ENCODE results near the gene TEX14. TPM values are rescaled to one million over a fixed set of nuclear protein-coding genes. Genes with fewer than 3 reads are reported as not detected.

TEX14 gene
- total and polyA plus RNA-seq, 11 donors = 0.04 to 0.36 (median 0.10) TPM; not detected in 3

- 35 to 46% (median 41%) methylated on average over 3 of the region's 3 CpGs for WGBS, 4 donors
- intact Hi-C loops (cut with DNase I) = loop anchor here in 2 of 10 donors (10.0 kb wide), 4 partner anchors 46 to 176 kb away; no protein-coding TSS in a partner anchor
- peak overlapping the region in 8 of 12 donors; percentile 15 to 43 (median 30) for H3K4me3 ChIP-seq
- no peak for TF ChIP-seq CTCF (IDR thresholded peaks at IDR 0.05)
- TF ChIP-seq POLR2A (IDR thresholded peaks at IDR 0.05) = no peak
- H3K9me3 ChIP-seq = no peaks in the 10 kb centered on the region
- H3K36me3 ChIP-seq = peaks cover 0 to 11% (median 0%) of the 10 kb centered on the region in 9 donors
- DNase-seq (no peak), ATAC-seq (no peak)
- H3K27me3 ChIP-seq = peaks cover 0 to 5% (median 0%) of the 10 kb centered on the region in 9 donors
- peaks cover 9 to 85% (median 59%) of the 10 kb centered on the region in 12 donors for H3K4me1 ChIP-seq
- H3K27ac ChIP-seq = peak overlapping the region in 11 of 12 donors; percentile 37 to 78 (median 60)
Observed at GRCh38 chr17:58528443-58528842, 163.4 kb downstream of the TEX14 start.

GRCh38 chr17:58527949-58528348, 163.9 kb downstream of the TEX14 start:
- WGBS, 4 donors = 53 to 69% (median 58%) methylated on average over 2 to 3 of the region's 3 CpGs
- peaks cover 0 to 5% (median 0%) of the 10 kb centered on the region in 9 donors for H3K27me3 ChIP-seq
- H3K36me3 ChIP-seq = peaks cover 0 to 14% (median 0%) of the 10 kb centered on the region in 9 donors
- H3K4me3 ChIP-seq = peak overlapping the region in 6 of 12 donors; percentile 26 to 43 (median 32)
- H3K27ac ChIP-seq = peak overlapping the region in 10 of 12 donors; percentile 29 to 78 (median 60)
- H3K4me1 ChIP-seq = peaks cover 9 to 80% (median 59%) of the 10 kb centered on the region in 12 donors
- no peak for DNase-seq
- intact Hi-C loops (cut with DNase I) = loop anchor here in 2 of 10 donors (10.0 kb wide), 4 partner anchors 47 to 177 kb away; no protein-coding TSS in a partner anchor
- H3K9me3 ChIP-seq = no peaks in the 10 kb centered on the region
- ATAC-seq = no peak
- TF ChIP-seq POLR2A (IDR thresholded peaks at IDR 0.05) = no peak
- TF ChIP-seq CTCF (IDR thresholded peaks at IDR 0.05) = no peak

- 71 to 89% (median 86%) methylated on average over 1 to 2 of the region's 2 CpGs for WGBS, 4 donors
- Histone ChIP-seq H3K36me3 (peaks cover 0 to 20% (median 3%) of the 10 kb centered on the region in 9 donors), H3K9me3 (no peaks in the 10 kb centered on the region), H3K27ac (peak overlapping the region in 11 of 12 donors; percentile 29 to 78 (median 60)), H3K4me3 (peak overlapping the region in 4 of 12 donors; percentile 6 to 36 (median 17)), H3K27me3 (peaks cover 0 to 5% (median 0%) of the 10 kb centered on the region in 9 donors), H3K4me1 (peaks cover 9 to 74% (median 56%) of the 10 kb centered on the region in 12 donors)
- ATAC-seq = no peak
- intact Hi-C loops (cut with DNase I) = loop anchor here in 2 of 10 donors (10.0 kb wide), 4 partner anchors 47 to 177 kb away; no protein-coding TSS in a partner anchor
- DNase-seq = no peak
- TF ChIP-seq POLR2A (IDR thresholded peaks at IDR 0.05) (no peak), CTCF (IDR thresholded peaks at IDR 0.05) (peak in 2 of 12 donors; percentile 14 to 19)
Observed at GRCh38 chr17:58527306-58527705, 164.5 kb downstream of the TEX14 start.

GRCh38 chr17:58525239-58525638, 166.6 kb downstream of the TEX14 start:
- H3K4me1 ChIP-seq = peaks cover 9 to 70% (median 54%) of the 10 kb centered on the region in 12 donors
- DNase-seq (peak in 4 of 5 donors; percentile 52 to 76 (median 72)), ATAC-seq (peak; percentile 33 to 68 (median 60))
- H3K27ac ChIP-seq = peak overlapping the region; percentile 35 to 82 (median 67)
- intact Hi-C loops (cut with DNase I) = loop anchor here in 2 of 10 donors (10.0 kb wide), 4 partner anchors 50 to 180 kb away; no protein-coding TSS in a partner anchor
- H3K4me3 ChIP-seq = peak overlapping the region in 3 of 12 donors; percentile 3 to 24 (median 15)
- H3K9me3 ChIP-seq = no peaks in the 10 kb centered on the region
- TF ChIP-seq CTCF (IDR thresholded peaks at IDR 0.05) = no peak
- no peak for TF ChIP-seq POLR2A (IDR thresholded peaks at IDR 0.05)
- 32 to 46% (median 41%) methylated on average over 3 of the region's 3 CpGs for WGBS, 4 donors
- H3K36me3 ChIP-seq = peaks cover 0 to 34% (median 4%) of the 10 kb centered on the region in 9 donors
- no peaks in the 10 kb centered on the region for H3K27me3 ChIP-seq

Data from heart left ventricle (tissue), 16 donors.